GM23338 (cell line): ENCODE measurements around the gene FGF13.

ENCODE experiments used
- POLR2AphosphoS5 ChIP-seq: IDR thresholded peaks from 2 replicates; pipeline ENCODE4 v1.6.1; 2016; ENCODE audit warnings: antibody characterized with exemption, low read depth
- TF ChIP-seq, protein P1 (sequence below): IDR thresholded peaks from one replicate; pipeline ENCODE4 v1.6.1; 2018; ENCODE audit warnings: antibody characterized with exemption; ENCODE audit not compliant: unreplicated experiment
- TF ChIP-seq, protein P2 (sequence below): IDR thresholded peaks from 2 replicates; pipeline ENCODE4 v1.6.1; 2016; ENCODE audit warnings: antibody characterized with exemption

DNA sequence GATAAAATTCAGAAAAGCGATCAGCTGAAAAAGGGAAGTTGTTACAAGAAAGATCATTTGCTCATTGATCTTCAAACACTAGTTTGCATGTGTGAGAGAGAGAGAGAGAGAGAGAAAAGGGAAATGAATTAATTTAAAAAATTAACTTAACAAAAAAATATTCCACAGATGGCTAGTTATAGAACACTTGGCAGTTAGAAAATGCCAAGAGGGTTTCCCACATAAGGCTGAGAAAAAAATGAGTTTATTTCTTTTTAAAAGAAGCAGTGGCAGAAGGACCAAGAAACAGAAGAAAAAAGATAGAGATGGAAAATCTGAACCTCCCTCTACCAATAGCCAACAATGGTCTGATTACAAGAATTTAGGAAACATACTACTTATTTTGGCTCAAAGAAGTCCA is 47.1 kb downstream of the FGF13 start:
- TF ChIP-seq, protein P1, sequence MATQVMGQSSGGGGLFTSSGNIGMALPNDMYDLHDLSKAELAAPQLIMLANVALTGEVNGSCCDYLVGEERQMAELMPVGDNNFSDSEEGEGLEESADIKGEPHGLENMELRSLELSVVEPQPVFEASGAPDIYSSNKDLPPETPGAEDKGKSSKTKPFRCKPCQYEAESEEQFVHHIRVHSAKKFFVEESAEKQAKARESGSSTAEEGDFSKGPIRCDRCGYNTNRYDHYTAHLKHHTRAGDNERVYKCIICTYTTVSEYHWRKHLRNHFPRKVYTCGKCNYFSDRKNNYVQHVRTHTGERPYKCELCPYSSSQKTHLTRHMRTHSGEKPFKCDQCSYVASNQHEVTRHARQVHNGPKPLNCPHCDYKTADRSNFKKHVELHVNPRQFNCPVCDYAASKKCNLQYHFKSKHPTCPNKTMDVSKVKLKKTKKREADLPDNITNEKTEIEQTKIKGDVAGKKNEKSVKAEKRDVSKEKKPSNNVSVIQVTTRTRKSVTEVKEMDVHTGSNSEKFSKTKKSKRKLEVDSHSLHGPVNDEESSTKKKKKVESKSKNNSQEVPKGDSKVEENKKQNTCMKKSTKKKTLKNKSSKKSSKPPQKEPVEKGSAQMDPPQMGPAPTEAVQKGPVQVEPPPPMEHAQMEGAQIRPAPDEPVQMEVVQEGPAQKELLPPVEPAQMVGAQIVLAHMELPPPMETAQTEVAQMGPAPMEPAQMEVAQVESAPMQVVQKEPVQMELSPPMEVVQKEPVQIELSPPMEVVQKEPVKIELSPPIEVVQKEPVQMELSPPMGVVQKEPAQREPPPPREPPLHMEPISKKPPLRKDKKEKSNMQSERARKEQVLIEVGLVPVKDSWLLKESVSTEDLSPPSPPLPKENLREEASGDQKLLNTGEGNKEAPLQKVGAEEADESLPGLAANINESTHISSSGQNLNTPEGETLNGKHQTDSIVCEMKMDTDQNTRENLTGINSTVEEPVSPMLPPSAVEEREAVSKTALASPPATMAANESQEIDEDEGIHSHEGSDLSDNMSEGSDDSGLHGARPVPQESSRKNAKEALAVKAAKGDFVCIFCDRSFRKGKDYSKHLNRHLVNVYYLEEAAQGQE: no peak
- TF ChIP-seq POLR2AphosphoS5: no peak
- TF ChIP-seq, protein P2, sequence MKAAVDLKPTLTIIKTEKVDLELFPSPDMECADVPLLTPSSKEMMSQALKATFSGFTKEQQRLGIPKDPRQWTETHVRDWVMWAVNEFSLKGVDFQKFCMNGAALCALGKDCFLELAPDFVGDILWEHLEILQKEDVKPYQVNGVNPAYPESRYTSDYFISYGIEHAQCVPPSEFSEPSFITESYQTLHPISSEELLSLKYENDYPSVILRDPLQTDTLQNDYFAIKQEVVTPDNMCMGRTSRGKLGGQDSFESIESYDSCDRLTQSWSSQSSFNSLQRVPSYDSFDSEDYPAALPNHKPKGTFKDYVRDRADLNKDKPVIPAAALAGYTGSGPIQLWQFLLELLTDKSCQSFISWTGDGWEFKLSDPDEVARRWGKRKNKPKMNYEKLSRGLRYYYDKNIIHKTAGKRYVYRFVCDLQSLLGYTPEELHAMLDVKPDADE: no peak
